H1 (cell line): ENCODE measurements around the gene SLC39A11. TPM values are rescaled to one million over a fixed set of nuclear protein-coding genes. Genes with fewer than 3 reads are reported as not detected.

ENCODE experiments used
- RAD21 ChIP-seq, 2 experiments: IDR thresholded peaks in 1 of 2; conservative IDR thresholded peaks in 1 of 2; 2 replicates each; pipeline ENCODE4 v1.6.1; 2011; ENCODE audit warnings: low read depth in 2 of 2, low read length in 2 of 2, improper control_type of control experiment in 1 of 2, inconsistent platforms in 1 of 2, mild to moderate bottlenecking in 1 of 2, moderate library complexity in 1 of 2
- polyA plus RNA-seq, 7 experiments: library from polyadenylated mRNA; depleted of rRNA in 3 of 7; stranded (reverse) in 5 of 7; unstranded in 2 of 7; fragments of >200 nt in 5 of 7; fragments of 200-250 nt in 2 of 7; gene quantifications; 1 replicate in 5 of 7; 2 replicates in 1 of 7; 4 replicates in 1 of 7; pipeline versions ENCODE4 v1.2.1 to v1.2.3, GENCODE V29; 2011 to 2013; ENCODE audit warnings: missing spikeins in 2 of 7, mixed read lengths in 2 of 7
- total RNA-seq: library from RNA; stranded (reverse); fragmentation: NEBNext Ultra II Directional; extraction: Animal tissue kit (Norgen Biotek cat#: 25700); gene quantifications from 2 replicates; pipeline ENCODE4 v1.2.1, GENCODE V29; 2021

The SLC39A11 gene
- total and polyA plus RNA-seq, 2 of the 8 experiments (the other 6 are each of a cell fraction or from before 2014, with no cell fraction given): 12.2 to 19.6 TPM

GRCh38 chr17:72786209-72786608 lies 306.3 kb downstream of the SLC39A11 start (continued):
- TF ChIP-seq RAD21 (IDR thresholded peaks at IDR 0.05 in 1 of 2, conservative IDR thresholded peaks at IDR 0.05 in 1 of 2; ENCODE audit: low read depth in 2 of 2, low read length in 2 of 2): no peak
